Natural killer cell (primary cell): ENCODE results near the gene BLOC1S4. TPM values are rescaled to one million over a fixed set of nuclear protein-coding genes. Genes with fewer than 3 reads are reported as not detected.

Experiments used
- ATAC-seq, 3 donors: fragments of 150-1000 bp in 2 of 3; fragments of 200-7000 bp in 1 of 3; cut with Tn5 transposase; 1 replicate in 1 of 3; 2 replicates in 2 of 3; pipeline ENCODE4 v1.10.0; 2021; ENCODE audit warnings: mild to moderate bottlenecking in 2 of 3, moderate library complexity in 2 of 3
- DNase-seq, 2 donors: peaks; one replicate each; pipeline versions ENCODE4 v3.0.0 to v3.0.0-alpha.2; 2013 to 2021; ENCODE audit warnings: mixed read lengths in 1 of 2
- H3K27ac ChIP-seq: one replicate; pipeline ENCODE4 v1.5.1; 2013; ENCODE audit warnings: mild to moderate bottlenecking, low read length
- H3K27me3 ChIP-seq: one replicate; pipeline ENCODE4 v1.6.1; 2013; ENCODE audit warnings: low read length; ENCODE audit not compliant: control insufficient read depth, insufficient read depth
- H3K36me3 ChIP-seq: one replicate; pipeline ENCODE4 v1.6.1; 2013; ENCODE audit warnings: low read length; ENCODE audit not compliant: control insufficient read depth, insufficient read depth
- H3K4me1 ChIP-seq: one replicate; pipeline ENCODE4 v1.6.1; 2013; ENCODE audit warnings: low read length; ENCODE audit not compliant: control insufficient read depth, insufficient read depth
- H3K4me3 ChIP-seq: one replicate; pipeline ENCODE4 v1.5.1; 2013; ENCODE audit warnings: low read length
- H3K9me3 ChIP-seq: one replicate; pipeline ENCODE4 v1.6.1; 2013; ENCODE audit warnings: low read length; ENCODE audit not compliant: control insufficient read depth, insufficient read depth
- H3K27ac Mint-ChIP-seq, 2 donors: one replicate each; pipeline ENCODE4 v1.8.0; 2022; ENCODE audit warnings: mild to moderate bottlenecking in 2 of 2, mixed read lengths in 2 of 2, moderate library complexity in 1 of 2
- H3K27me3 Mint-ChIP-seq, 2 donors: one replicate each; pipeline ENCODE4 v1.8.0; 2022; ENCODE audit warnings: low read depth in 2 of 2, mixed read lengths in 2 of 2
- H3K36me3 Mint-ChIP-seq: one replicate; pipeline ENCODE4 v1.8.0; 2022; ENCODE audit warnings: mixed read lengths
- H3K4me1 Mint-ChIP-seq, 2 donors: one replicate each; pipeline ENCODE4 v1.8.0; 2022; ENCODE audit warnings: mixed read lengths in 2 of 2
- H3K4me3 Mint-ChIP-seq: one replicate; pipeline ENCODE4 v1.8.0; 2022; ENCODE audit warnings: mild to moderate bottlenecking, moderate library complexity, mixed read lengths
- H3K9me3 Mint-ChIP-seq, 2 donors: one replicate each; pipeline ENCODE4 v1.8.0; 2022; ENCODE audit warnings: mixed read lengths in 2 of 2
- CTCF ChIP-seq: fragments of 200-600 bp; IDR thresholded peaks from one replicate; pipeline ENCODE4 v1.8.0; 2022; ENCODE audit warnings: antibody characterized with exemption
- WGBS: methylation state at CpG from one replicate; pipeline ENCODE4 v1.1.7; 2013; ENCODE audit warnings: missing lambda C conversion rate; ENCODE audit not compliant: insufficient coverage; 5-methylcytosine and 5-hydroxymethylcytosine counted together
- intact Hi-C: fragments of 100-400 bp; cut with micrococcal nuclease; formaldehyde crosslinking; loops from one replicate; pipeline ENCODE4 v1.14.2; 2022
- total RNA-seq, 4 donors: library from RNA; stranded (reverse); fragments of 120-200 nt in 1 of 4; gene quantifications; one replicate each; pipeline versions ENCODE4 v1.2.3 to v1.2.4, GENCODE V29; 2013 to 2022

The BLOC1S4 gene
- total RNA-seq, 3 donors from 2014 or later (not counting 1 experiment from before 2014, with no cell fraction given): 18.9 to 20.1 (median 20.0) TPM

GRCh38 chr4:6751611-6752485 is 35.9 kb downstream of the BLOC1S4 start:
- Histone ChIP-seq H3K9me3 (no peaks in the 10 kb centered on the region), H3K36me3 (no peaks in the 10 kb centered on the region), H3K27ac (peak overlapping the region; percentile 37), H3K4me3 (peak overlapping the region; percentile 25), H3K4me1 (peaks cover 11% of the 10 kb centered on the region), H3K27me3 (no peaks in the 10 kb centered on the region)
- no peak for TF ChIP-seq CTCF
- intact Hi-C loops: no loop called here
- H3K9me3 Mint-ChIP-seq: no peaks in the 10 kb centered on the region
- peak overlapping the region; percentile 71 for H3K4me3 Mint-ChIP-seq
- WGBS: 64% methylated on average over 14 of the region's 18 CpGs
- no peaks in the 10 kb centered on the region for H3K36me3 Mint-ChIP-seq
- peaks cover 9 to 11% of the 10 kb centered on the region in 2 donors for H3K4me1 Mint-ChIP-seq
- H3K27ac Mint-ChIP-seq: peak overlapping the region; percentile 79 to 89
- peak; percentile 56 to 82 (median 71) for ATAC-seq
- DNase-seq: peak in 1 of 2 donors; percentile 41
- no peaks in the 10 kb centered on the region for H3K27me3 Mint-ChIP-seq

- DNase-seq (no peak), ATAC-seq (no peak)
- Histone ChIP-seq H3K27ac (no peak overlapping the region), H3K4me3 (no peak overlapping the region), H3K4me1 (peaks cover 11% of the 10 kb centered on the region), H3K36me3 (no peaks in the 10 kb centered on the region), H3K27me3 (no peaks in the 10 kb centered on the region), H3K9me3 (no peaks in the 10 kb centered on the region)
- H3K9me3 Mint-ChIP-seq: no peaks in the 10 kb centered on the region
- H3K27ac Mint-ChIP-seq: peak overlapping the region in 1 of 2 donors; percentile 89
- no peaks in the 10 kb centered on the region for H3K27me3 Mint-ChIP-seq
- H3K4me1 Mint-ChIP-seq: peaks cover 9 to 11% of the 10 kb centered on the region in 2 donors
- no peak for TF ChIP-seq CTCF
- no peaks in the 10 kb centered on the region for H3K36me3 Mint-ChIP-seq
- intact Hi-C loops: no loop called here
- no peak overlapping the region for H3K4me3 Mint-ChIP-seq
- WGBS: 81% methylated on average over 6 of the region's 6 CpGs
Measured at GRCh38 chr4:6752486-6752829, 36.5 kb downstream of the BLOC1S4 start.

- ATAC-seq (no peak), DNase-seq (no peak)
- Histone ChIP-seq H3K27me3 (no peaks in the 10 kb centered on the region), H3K4me1 (peaks cover 11% of the 10 kb centered on the region), H3K36me3 (no peaks in the 10 kb centered on the region), H3K4me3 (no peak overlapping the region), H3K9me3 (no peaks in the 10 kb centered on the region), H3K27ac (no peak overlapping the region)
- WGBS: 93% methylated on average over 18 of the region's 18 CpGs
- no peak overlapping the region for H3K4me3 Mint-ChIP-seq
- no peaks in the 10 kb centered on the region for H3K9me3 Mint-ChIP-seq
- no peaks in the 10 kb centered on the region for H3K27me3 Mint-ChIP-seq
- no peaks in the 10 kb centered on the region for H3K36me3 Mint-ChIP-seq
- no peak overlapping the region for H3K27ac Mint-ChIP-seq
- no peak for TF ChIP-seq CTCF
- H3K4me1 Mint-ChIP-seq: peaks cover 9 to 11% of the 10 kb centered on the region in 2 donors
- intact Hi-C loops: no loop called here
Measured at GRCh38 chr4:6753103-6753560, 37.2 kb downstream of the BLOC1S4 start.
